ENCODE measurements around the gene UPB1. TPM values are rescaled to one million over a fixed set of nuclear protein-coding genes. Genes with fewer than 3 reads are reported as not detected.

UPB1 gene
- total and polyA plus RNA-seq, 2 experiments from 2014 or later = 0.13 TPM; not detected in 1

GRCh38 chr22:24517446-24517845, 22.3 kb downstream of the UPB1 start:
- Mint-ChIP-seq H3K36me3 (ENCODE audit: low read depth) (no peaks in the 10 kb centered on the region; the same call in 2 of the 3 replicates), H3K27me3 (ENCODE audit: insufficient read depth, low read depth, poor library complexity) (peaks cover 16% of the 10 kb centered on the region), H3K4me1 (peaks cover 19% of the 10 kb centered on the region), H3K4me3 (no peak overlapping the region), H3K27ac (no peak overlapping the region), H3K9me3 (no peaks in the 10 kb centered on the region)
- DNase-seq (ENCODE audit: low spot score) (no peak), ATAC-seq (no peak)
- H3K27me3 ChIP-seq (ENCODE audit: insufficient read depth) = no peaks in the 10 kb centered on the region
- no peaks in the 10 kb centered on the region for H4K20me1 ChIP-seq (replicated peaks; ENCODE audit: insufficient read depth)
- TF ChIP-seq, protein P1, sequence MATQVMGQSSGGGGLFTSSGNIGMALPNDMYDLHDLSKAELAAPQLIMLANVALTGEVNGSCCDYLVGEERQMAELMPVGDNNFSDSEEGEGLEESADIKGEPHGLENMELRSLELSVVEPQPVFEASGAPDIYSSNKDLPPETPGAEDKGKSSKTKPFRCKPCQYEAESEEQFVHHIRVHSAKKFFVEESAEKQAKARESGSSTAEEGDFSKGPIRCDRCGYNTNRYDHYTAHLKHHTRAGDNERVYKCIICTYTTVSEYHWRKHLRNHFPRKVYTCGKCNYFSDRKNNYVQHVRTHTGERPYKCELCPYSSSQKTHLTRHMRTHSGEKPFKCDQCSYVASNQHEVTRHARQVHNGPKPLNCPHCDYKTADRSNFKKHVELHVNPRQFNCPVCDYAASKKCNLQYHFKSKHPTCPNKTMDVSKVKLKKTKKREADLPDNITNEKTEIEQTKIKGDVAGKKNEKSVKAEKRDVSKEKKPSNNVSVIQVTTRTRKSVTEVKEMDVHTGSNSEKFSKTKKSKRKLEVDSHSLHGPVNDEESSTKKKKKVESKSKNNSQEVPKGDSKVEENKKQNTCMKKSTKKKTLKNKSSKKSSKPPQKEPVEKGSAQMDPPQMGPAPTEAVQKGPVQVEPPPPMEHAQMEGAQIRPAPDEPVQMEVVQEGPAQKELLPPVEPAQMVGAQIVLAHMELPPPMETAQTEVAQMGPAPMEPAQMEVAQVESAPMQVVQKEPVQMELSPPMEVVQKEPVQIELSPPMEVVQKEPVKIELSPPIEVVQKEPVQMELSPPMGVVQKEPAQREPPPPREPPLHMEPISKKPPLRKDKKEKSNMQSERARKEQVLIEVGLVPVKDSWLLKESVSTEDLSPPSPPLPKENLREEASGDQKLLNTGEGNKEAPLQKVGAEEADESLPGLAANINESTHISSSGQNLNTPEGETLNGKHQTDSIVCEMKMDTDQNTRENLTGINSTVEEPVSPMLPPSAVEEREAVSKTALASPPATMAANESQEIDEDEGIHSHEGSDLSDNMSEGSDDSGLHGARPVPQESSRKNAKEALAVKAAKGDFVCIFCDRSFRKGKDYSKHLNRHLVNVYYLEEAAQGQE (IDR thresholded peaks at IDR 0.05; ENCODE audit: unreplicated experiment) = no peak
- TF ChIP-seq, protein P2, sequence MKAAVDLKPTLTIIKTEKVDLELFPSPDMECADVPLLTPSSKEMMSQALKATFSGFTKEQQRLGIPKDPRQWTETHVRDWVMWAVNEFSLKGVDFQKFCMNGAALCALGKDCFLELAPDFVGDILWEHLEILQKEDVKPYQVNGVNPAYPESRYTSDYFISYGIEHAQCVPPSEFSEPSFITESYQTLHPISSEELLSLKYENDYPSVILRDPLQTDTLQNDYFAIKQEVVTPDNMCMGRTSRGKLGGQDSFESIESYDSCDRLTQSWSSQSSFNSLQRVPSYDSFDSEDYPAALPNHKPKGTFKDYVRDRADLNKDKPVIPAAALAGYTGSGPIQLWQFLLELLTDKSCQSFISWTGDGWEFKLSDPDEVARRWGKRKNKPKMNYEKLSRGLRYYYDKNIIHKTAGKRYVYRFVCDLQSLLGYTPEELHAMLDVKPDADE (IDR thresholded peaks at IDR 0.05) = no peak
- TF ChIP-seq POLR2AphosphoS5 (IDR thresholded peaks at IDR 0.05; ENCODE audit: low read depth) = no peak
- no peak for TF ChIP-seq CREB1 (CRISPR knock-in tag; IDR thresholded peaks at IDR 0.05; ENCODE audit: low read depth)
- no peak for TF ChIP-seq ZNF331 (CRISPR knock-in tag; IDR thresholded peaks at IDR 0.05; ENCODE audit: low read depth)
- no peak for TF ChIP-seq JUNB (IDR thresholded peaks at IDR 0.05; ENCODE audit: unreplicated experiment)
- TF ChIP-seq ZNF114 (CRISPR knock-in tag; IDR thresholded peaks at IDR 0.05) = no peak
- no peak for TF ChIP-seq CTCF (conservative IDR thresholded peaks at IDR 0.05; ENCODE audit: low read depth in 2 of 2)
- no peak for TF ChIP-seq EZH2 (IDR thresholded peaks at IDR 0.05; ENCODE audit: low read depth, unreplicated experiment)
- no peak for TF ChIP-seq EZH2phosphoT487 (IDR thresholded peaks at IDR 0.05; ENCODE audit: unreplicated experiment)
- no peak for TF ChIP-seq NANOG (IDR thresholded peaks at IDR 0.05; ENCODE audit: borderline replicate concordance)
- TF ChIP-seq ZNF462 (CRISPR knock-in tag; IDR thresholded peaks at IDR 0.05) = no peak
- no peak for TF ChIP-seq STAT1 (IDR thresholded peaks at IDR 0.05; ENCODE audit: unreplicated experiment)
- H3K27ac ChIP-seq (ENCODE audit: low read depth) = no peak overlapping the region
- H3K4me2 ChIP-seq = no peak overlapping the region
- H3K9me2 ChIP-seq (ENCODE audit: insufficient read depth) = no peaks in the 10 kb centered on the region
- no peak overlapping the region for H3K4me3 ChIP-seq
- peaks cover 20% of the 10 kb centered on the region; the same call in 1 of the 2 replicates for H3K4me1 ChIP-seq (ENCODE audit: insufficient read depth)
- no peak overlapping the region for H2AFZ ChIP-seq
- H3F3A ChIP-seq (replicated peaks; ENCODE audit: low read depth) = no peaks in the 10 kb centered on the region
- no peaks in the 10 kb centered on the region for H3K36me3 ChIP-seq (ENCODE audit: insufficient read depth)
- no peaks in the 10 kb centered on the region for H3K79me2 ChIP-seq (replicated peaks; ENCODE audit: insufficient read depth)
